GM21526 (cell line): Measurements from ENCODE around the gene KRTAP10-12.

Experiments
- ATAC-seq: cut with Tn5 transposase; IDR thresholded peaks from one replicate; pipeline ENCODE4 v1.9.1; 2021; ENCODE audit warnings: moderate library complexity; ENCODE audit not compliant: unreplicated experiment, low FRiP score

Gene KRTAP10-12

GRCh38 chr21:44697811-44698734 lies 1.1 kb downstream of the KRTAP10-12 start:
- no peak for ATAC-seq

GRCh38 chr21:44699502-44700001 lies 2.6 kb downstream of the KRTAP10-12 start:
- ATAC-seq: no peak

- ATAC-seq: no peak
These were observed 3.4 kb downstream of the KRTAP10-12 start for GRCh38 chr21:44700101-44701022.

- no peak for ATAC-seq
These were observed 4.0 kb downstream of the KRTAP10-12 start for GRCh38 chr21:44701023-44701400.

- ATAC-seq: no peak
These were observed 4.6 kb downstream of the KRTAP10-12 start for GRCh38 chr21:44701541-44701940.

- no peak for ATAC-seq
These were observed 5.4 kb downstream of the KRTAP10-12 start for GRCh38 chr21:44702111-44702972.

- no peak for ATAC-seq
These were observed 6.2 kb downstream of the KRTAP10-12 start for GRCh38 chr21:44702973-44703730.

- no peak for ATAC-seq
These were observed 7.0 kb downstream of the KRTAP10-12 start for GRCh38 chr21:44703731-44704635.

GRCh38 chr21:44704636-44705001 lies 7.6 kb downstream of the KRTAP10-12 start:
- ATAC-seq: no peak

- ATAC-seq: no peak
These were observed 9.2 kb downstream of the KRTAP10-12 start for GRCh38 chr21:44706026-44706705.

GRCh38 chr21:44706706-44707581 lies 10.0 kb downstream of the KRTAP10-12 start:
- no peak for ATAC-seq

GRCh38 chr21:44708213-44708865 lies 11.4 kb downstream of the KRTAP10-12 start:
- no peak for ATAC-seq

- no peak for ATAC-seq
These were observed 12.0 kb downstream of the KRTAP10-12 start for GRCh38 chr21:44708866-44709425.

GRCh38 chr21:44709426-44710293 lies 12.7 kb downstream of the KRTAP10-12 start:
- no peak for ATAC-seq

- ATAC-seq: no peak
These were observed 13.3 kb downstream of the KRTAP10-12 start for GRCh38 chr21:44710294-44710665.
